Measurements from ENCODE around the gene INHBC. TPM values are rescaled to one million over a fixed set of nuclear protein-coding genes. Genes with fewer than 3 reads are reported as not detected.
A peak's percentile ranks its signal among the peaks of the same experiment; 100 is the strongest.

Gene INHBC, protein sequence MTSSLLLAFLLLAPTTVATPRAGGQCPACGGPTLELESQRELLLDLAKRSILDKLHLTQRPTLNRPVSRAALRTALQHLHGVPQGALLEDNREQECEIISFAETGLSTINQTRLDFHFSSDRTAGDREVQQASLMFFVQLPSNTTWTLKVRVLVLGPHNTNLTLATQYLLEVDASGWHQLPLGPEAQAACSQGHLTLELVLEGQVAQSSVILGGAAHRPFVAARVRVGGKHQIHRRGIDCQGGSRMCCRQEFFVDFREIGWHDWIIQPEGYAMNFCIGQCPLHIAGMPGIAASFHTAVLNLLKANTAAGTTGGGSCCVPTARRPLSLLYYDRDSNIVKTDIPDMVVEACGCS
- total RNA-seq = not detected
- polyA plus RNA-seq (2013, experiment 1 of 2) = 0.11 TPM
- not detected for polyA plus RNA-seq (2013, experiment 2 of 2)
- long read RNA-seq, experiment 1 = 0 reads
- long read RNA-seq, experiment 2, partial matches to known transcripts = 0 of 1 reads
- long read RNA-seq, experiment 2, other reads (novel, unspliced or antisense) = 1 of 1 reads
- long read RNA-seq, experiment 3 = 0 reads
- long read RNA-seq, experiment 4 = 0 reads

DNA sequence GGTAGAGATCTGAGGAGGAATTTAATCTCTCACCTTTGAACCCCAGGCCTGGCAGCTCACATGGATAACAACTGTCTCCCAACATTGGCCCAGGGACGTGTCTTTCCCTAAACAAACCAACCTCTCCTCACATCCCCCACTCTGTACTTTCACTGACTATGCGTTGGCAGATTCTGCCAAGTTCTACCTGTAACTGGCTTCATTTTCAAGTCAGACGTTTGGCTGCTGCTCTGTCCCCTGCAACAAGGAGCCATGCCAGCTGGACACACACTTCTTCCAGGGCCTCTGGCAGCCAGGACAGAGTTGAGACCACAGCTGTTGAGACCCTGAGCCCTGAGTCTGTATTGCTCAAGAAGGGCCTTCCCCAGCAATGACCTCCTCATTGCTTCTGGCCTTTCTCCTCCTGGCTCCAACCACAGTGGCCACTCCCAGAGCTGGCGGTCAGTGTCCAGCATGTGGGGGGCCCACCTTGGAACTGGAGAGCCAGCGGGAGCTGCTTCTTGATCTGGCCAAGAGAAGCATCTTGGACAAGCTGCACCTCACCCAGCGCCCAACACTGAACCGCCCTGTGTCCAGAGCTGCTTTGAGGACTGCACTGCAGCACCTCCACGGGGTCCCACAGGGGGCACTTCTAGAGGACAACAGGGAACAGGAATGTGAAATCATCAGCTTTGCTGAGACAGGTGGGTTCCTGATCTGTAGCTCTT lies at the start of gene INHBC:
TSS of gene INHBC (plus strand) at position 268 of the 707 bp plus-strand sequence. CDS start at position 371, 103 bp downstream.
- peaks cover 6% of the 10 kb centered on the region for H3K4me1 ChIP-seq (ENCODE audit: control insufficient read depth, insufficient read depth, low read length)
- WGBS, 2 experiments (ENCODE audit: insufficient coverage in 1 of 2, insufficient read length in 1 of 2) = 76 to 88% methylated on average over 5 to 8 of the region's 8 CpGs
- Mint-ChIP-seq H3K4me3 (no peak within 1 kb of the TSS), H3K36me3 (ENCODE audit: low read depth) (no peaks in the 10 kb centered on the region), H3K27ac (peak within 1 kb of the TSS; percentile 55), H3K4me1 (peaks cover 18% of the 10 kb centered on the region), H3K27me3 (ENCODE audit: insufficient read depth) (no peaks in the 10 kb centered on the region), H3K9me3 (no peaks in the 10 kb centered on the region)
- no peak within 1 kb of the TSS for H3K9ac ChIP-seq (ENCODE audit: extremely low read depth, low read length, poor library complexity, severe bottlenecking)
- H3K27me3 ChIP-seq (ENCODE audit: control insufficient read depth, insufficient read depth, low read length, poor library complexity, severe bottlenecking) = no peaks in the 10 kb centered on the region
- TF ChIP-seq, protein P1, sequence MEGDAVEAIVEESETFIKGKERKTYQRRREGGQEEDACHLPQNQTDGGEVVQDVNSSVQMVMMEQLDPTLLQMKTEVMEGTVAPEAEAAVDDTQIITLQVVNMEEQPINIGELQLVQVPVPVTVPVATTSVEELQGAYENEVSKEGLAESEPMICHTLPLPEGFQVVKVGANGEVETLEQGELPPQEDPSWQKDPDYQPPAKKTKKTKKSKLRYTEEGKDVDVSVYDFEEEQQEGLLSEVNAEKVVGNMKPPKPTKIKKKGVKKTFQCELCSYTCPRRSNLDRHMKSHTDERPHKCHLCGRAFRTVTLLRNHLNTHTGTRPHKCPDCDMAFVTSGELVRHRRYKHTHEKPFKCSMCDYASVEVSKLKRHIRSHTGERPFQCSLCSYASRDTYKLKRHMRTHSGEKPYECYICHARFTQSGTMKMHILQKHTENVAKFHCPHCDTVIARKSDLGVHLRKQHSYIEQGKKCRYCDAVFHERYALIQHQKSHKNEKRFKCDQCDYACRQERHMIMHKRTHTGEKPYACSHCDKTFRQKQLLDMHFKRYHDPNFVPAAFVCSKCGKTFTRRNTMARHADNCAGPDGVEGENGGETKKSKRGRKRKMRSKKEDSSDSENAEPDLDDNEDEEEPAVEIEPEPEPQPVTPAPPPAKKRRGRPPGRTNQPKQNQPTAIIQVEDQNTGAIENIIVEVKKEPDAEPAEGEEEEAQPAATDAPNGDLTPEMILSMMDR (conservative IDR thresholded peaks at IDR 0.05) = no peak
- no peak within 1 kb of the TSS for H3K27ac ChIP-seq (ENCODE audit: low read depth, low read length)
- H3K4me3 ChIP-seq (ENCODE audit: low read length) = no peak within 1 kb of the TSS
- no peaks in the 10 kb centered on the region for H3K36me3 ChIP-seq (ENCODE audit: control insufficient read depth, insufficient read depth, low read length)
- no peak for DNase-seq
- H3K9me3 ChIP-seq (ENCODE audit: control insufficient read depth, low read length) = no peaks in the 10 kb centered on the region

DNA sequence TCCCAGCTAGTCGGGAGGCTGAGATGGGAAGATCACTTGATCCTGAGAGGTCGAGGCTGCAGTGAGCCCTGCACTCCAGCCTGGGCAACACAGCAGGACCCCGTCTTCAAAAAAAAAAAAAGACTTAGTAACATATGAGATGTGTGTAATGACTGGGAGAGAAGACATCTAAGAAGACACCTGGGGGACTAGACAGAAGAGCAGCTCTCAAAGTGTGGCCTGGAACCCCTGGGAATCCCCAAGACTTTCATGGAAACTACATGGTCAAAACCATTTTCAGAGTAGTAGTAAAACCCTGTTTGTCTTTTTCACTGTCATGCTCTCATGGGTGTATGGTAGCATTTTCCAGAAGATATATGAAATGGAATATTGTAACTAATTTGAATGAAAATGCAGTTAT lies 49.0 kb upstream of the INHBC start:
- peaks cover 21% of the 10 kb centered on the region for H3K4me1 Mint-ChIP-seq
- peaks cover 6% of the 10 kb centered on the region for H3K9me3 Mint-ChIP-seq
- H3K27ac ChIP-seq (ENCODE audit: low read depth, low read length) = no peak overlapping the region
- no peak overlapping the region for H3K9ac ChIP-seq (ENCODE audit: extremely low read depth, low read length, poor library complexity, severe bottlenecking)
- no peak overlapping the region for H3K4me3 ChIP-seq (ENCODE audit: low read length)
- peaks cover 13% of the 10 kb centered on the region for H3K36me3 ChIP-seq (ENCODE audit: control insufficient read depth, insufficient read depth, low read length)
- no peak overlapping the region for H3K27ac Mint-ChIP-seq
- TF ChIP-seq, protein P1 (conservative IDR thresholded peaks at IDR 0.05) = no peak
- H3K36me3 Mint-ChIP-seq (ENCODE audit: low read depth) = peaks cover 37% of the 10 kb centered on the region
- H3K27me3 ChIP-seq (ENCODE audit: control insufficient read depth, insufficient read depth, low read length, poor library complexity, severe bottlenecking) = no peaks in the 10 kb centered on the region
- no peaks in the 10 kb centered on the region for H3K9me3 ChIP-seq (ENCODE audit: control insufficient read depth, low read length)
- DNase-seq = no peak
- no peak overlapping the region for H3K4me3 Mint-ChIP-seq
- H3K27me3 Mint-ChIP-seq (ENCODE audit: insufficient read depth) = no peaks in the 10 kb centered on the region
- H3K4me1 ChIP-seq (ENCODE audit: control insufficient read depth, insufficient read depth, low read length) = peaks cover 13% of the 10 kb centered on the region
- 89 to 93% methylated on average over 3 of the region's 3 CpGs for WGBS, 2 experiments (ENCODE audit: insufficient coverage in 1 of 2, insufficient read length in 1 of 2)

- Histone ChIP-seq H3K27me3 (ENCODE audit: control insufficient read depth, insufficient read depth, low read length, poor library complexity, severe bottlenecking) (no peaks in the 10 kb centered on the region), H3K9me3 (ENCODE audit: control insufficient read depth, low read length) (no peaks in the 10 kb centered on the region), H3K4me1 (ENCODE audit: control insufficient read depth, insufficient read depth, low read length) (peaks cover 13% of the 10 kb centered on the region), H3K9ac (ENCODE audit: extremely low read depth, low read length, poor library complexity, severe bottlenecking) (no peak overlapping the region), H3K27ac (ENCODE audit: low read depth, low read length) (no peak overlapping the region), H3K36me3 (ENCODE audit: control insufficient read depth, insufficient read depth, low read length) (peaks cover 13% of the 10 kb centered on the region), H3K4me3 (ENCODE audit: low read length) (no peak overlapping the region)
- Mint-ChIP-seq H3K27ac (no peak overlapping the region), H3K4me1 (peaks cover 21% of the 10 kb centered on the region), H3K36me3 (ENCODE audit: low read depth) (peaks cover 35% of the 10 kb centered on the region), H3K27me3 (ENCODE audit: insufficient read depth) (no peaks in the 10 kb centered on the region), H3K9me3 (peaks cover 6% of the 10 kb centered on the region), H3K4me3 (no peak overlapping the region)
- 96 to 98% methylated on average over 24 to 33 of the region's 33 CpGs for WGBS, 2 experiments (ENCODE audit: insufficient coverage in 1 of 2, insufficient read length in 1 of 2)
- TF ChIP-seq, protein P1 (conservative IDR thresholded peaks at IDR 0.05) = no peak
- DNase-seq = no peak
Measured at GRCh38 chr12:57386187-57386720, 48.3 kb upstream of the INHBC start.
